HG02840 (cell line): ENCODE results near the gene TC2N.

Experiments used
- ATAC-seq: cut with Tn5 transposase; IDR thresholded peaks from one replicate; pipeline ENCODE4 v1.9.1; 2021; ENCODE audit warnings: mild to moderate bottlenecking, moderate library complexity, moderate number of reproducible peaks; ENCODE audit not compliant: unreplicated experiment, low FRiP score

Gene TC2N

DNA sequence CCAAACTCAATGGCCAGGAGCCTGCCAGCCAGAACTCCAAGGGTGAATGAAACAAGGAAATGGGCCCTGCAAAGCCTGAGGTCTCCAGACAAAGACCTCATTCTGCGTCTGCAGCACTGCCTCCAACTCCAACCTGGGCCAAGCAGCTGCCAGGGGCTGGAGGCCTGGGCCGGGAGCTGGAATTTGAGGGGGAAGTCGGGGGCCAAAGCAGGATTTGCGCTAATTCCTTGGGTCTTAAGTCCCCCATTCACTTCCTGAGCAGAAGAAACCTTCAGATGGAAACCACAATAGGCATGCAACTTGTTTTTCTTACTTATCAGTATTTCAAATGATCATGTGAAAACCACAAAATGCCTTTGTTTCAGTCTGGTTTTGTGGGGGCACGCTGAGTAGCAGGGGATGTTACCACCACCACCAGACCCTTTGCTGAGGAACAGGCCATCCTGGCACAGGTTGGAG, 23.0 kb upstream of the TC2N start:
- ATAC-seq = no peak

DNA sequence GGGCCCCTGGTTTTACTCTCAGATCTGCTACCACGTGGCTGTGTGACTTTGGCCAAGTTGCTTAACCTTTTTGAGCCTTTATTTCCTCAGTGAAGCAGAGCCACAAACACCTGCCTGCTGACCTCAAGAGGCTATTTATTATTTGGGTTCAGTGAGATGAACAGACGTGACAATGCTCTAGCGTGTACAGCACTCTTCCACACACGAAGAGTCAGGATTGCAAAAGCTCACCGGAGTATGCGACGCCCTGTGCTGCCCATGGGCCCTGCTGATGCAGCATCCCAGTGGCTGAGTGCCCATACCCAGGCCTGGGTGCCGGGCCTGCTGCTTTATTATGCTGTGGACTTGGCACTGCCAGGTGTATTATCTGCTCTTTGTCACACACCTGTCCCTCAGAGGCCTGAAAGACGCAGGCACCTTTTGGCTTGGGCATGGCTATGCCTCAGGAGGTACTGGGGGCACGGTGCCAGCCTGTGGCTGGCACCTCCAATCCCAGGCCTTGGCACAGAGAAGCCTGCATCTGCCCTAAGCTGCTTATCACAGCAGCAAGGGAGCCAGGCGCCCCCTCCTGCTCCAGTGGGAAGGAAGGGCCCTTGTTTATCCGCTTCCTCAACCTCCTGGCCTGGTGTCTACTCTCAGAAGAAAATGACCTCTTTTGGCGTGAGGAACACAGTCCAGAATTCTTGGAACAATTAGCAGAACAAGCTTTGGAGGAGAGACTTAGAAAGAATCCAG, 22.3 kb upstream of the TC2N start:
- no peak for ATAC-seq

DNA sequence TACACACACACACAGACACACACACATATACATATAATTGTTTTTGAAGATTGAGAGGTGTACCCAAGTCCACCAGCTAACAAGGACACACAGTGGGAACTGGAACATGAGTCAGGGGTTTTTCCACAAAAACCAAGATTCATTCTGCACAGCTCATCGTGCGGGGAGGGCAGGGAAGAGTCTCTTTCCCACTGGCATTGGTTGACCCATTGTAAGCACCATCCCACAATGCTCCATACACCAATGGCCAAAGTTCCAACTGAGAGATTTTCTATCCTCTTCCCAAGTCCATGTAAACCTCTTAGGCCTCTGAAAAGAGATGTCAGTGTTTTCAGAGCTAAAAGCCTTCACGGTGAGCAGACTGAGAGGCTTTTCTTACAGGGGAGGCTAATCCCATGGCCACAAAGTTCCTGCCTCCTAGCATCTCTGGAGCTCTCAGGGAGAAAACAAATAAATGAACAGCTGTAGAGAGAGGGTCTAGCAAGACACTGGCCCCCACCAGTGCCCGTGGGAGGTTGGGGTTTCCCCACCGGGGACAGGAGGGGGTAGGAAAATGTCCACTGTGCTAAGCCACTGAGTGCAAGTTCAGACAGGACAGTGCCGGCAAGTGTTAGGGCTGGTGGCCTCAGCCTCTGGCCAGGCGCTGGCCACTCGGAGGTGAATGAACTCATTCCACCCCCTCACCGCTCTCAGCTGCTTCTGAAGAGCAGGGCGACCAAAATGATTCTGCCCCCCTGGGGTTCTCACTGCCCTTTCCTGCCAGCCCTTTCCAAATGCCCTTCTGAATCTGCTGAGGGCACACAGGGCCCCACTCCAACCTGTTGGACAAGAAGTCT, 21.5 kb upstream of the TC2N start:
- ATAC-seq = no peak

DNA sequence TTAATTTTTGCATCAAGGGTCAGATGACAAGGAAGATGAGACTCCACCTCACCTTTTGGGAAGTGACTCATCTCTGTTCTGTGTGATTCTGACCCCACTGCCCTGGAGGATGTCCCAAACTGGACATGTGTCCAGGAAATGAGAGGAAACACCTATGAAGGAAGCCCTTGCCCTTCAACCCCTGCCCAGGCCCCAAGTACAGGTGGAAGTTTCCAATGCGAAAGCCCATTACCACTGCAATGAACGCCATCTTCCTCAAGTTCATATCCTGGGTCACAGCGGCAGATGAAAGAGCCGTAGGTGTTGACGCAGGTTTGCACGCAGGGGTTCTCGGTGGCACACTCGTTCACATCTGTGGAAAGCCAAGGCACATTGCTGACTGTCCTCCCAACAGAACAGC, 19.6 kb upstream of the TC2N start:
- no peak for ATAC-seq

DNA sequence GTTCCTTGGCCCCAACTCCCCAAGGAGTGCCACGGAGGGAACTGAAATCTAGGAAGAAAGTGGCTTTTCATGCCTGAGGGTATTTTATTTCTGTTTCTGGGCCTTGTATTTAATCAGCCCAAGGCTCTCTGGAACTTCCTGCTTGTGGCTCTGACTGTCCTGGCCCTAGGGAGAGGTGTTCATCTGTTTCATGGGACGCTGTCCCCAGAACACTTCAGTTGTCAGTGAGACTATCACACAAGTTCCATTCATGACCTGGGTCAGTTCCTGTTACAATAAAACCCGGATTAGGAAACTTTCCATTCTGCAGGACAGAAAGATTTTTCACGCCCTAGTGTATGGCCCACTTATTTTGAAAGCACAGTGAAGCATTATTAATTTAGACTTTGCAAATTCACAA, 18.5 kb upstream of the TC2N start:
- ATAC-seq = no peak

DNA sequence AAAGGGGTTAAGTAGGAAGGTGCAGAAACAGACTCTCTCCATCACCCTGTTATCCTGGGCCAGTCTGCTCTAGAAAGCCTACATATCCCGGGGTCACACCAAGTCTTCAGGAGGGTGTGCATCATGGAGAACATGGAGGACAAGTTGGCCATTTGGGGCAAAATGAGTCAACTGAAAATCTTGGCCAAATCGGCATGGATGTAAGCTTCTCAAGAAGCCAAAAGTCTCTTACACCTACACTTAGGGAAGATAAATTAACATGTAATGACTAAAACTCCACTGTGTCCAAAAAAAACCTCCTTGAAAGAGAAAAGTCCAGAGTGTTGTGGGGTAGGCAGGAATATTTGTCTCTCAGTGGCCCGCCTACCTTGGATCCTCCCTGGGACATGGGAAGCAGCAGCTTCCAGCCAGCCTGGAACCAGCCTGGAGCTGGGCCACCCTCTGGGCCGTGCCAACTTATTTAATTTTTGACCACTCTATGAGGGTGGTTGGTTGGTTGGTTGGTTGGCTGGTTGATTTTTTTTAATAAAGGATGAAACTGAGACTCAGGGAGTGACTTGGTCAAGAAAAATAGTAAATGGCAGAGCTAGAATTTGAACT, 17.9 kb upstream of the TC2N start:
- no peak for ATAC-seq

DNA sequence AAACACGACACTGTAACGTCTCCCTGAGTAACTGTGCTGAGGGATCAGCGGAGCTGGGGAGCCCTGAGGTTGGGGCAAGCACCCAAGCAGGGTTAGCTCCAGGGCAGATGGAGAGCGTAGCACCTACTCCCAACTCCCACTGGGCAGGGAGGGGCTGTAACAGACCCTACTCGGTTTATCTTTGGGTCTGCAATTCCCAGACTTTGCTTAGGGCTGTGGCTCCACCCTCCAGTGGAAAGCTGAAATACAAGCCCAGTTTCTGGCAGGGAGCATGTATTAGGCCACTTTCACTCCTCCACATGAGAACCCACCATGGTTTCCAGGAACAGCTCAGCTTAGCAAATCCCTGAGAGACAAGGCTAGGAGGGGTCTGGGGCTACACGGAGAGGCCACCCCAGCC, 17.3 kb upstream of the TC2N start:
- ATAC-seq = no peak

DNA sequence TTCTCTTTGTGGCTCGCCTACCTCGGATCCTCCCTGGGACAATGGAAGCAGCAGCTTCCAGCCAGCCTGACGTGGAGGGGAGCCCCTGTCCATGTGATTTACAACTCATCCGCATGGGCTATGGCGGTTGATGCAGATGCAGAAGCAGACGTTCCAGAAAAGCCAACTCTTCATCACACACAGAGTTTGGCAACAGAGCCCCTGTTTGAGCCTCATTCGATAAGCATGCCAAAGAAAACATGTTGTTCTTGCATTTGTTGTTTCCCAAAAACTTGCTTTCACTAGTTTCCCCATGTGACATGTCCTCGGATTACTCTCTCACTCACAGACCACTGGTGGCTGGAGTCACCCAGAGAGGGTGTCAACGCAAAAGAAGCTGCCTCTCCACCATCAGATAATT, 16.4 kb upstream of the TC2N start:
- no peak for ATAC-seq

DNA sequence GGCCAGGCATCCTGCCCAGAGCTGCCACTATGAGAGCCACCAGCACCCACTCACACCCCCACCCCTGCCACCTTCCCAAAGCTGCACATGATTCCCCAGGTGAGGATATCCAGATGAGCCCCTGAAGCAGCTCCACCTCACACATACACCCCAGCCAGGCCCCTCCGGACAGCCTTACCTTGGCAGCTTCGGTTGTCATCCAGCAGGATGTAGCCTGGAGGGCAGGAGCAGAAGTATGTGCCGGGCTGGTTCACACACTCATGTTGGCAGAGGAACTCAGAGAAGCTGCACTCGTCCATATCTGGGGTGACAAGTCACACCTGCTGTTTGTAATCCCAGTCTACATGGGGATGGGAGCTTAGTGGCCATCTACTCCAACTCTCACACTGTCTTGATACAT, 15.4 kb upstream of the TC2N start:
- ATAC-seq = no peak

DNA sequence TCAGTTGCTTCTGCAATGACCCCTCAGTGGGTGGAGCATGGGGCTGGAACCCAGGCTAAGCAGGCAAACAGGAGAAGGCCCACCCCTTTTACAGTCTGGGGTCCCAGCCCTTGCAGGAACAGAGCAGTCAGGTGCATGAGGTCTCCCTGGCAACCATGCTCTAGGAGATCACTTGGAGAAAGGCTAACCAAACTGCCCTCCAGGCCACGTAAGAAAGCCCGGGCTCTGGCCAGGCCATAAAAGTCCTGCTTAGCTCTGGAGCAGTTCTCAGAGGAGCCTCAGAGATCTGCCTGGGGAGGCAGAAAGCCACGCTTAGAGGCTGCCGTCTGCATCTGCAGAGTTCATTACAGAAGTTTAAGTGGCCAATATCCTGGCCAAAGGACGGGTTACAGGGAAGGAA, 15.0 kb upstream of the TC2N start:
- no peak for ATAC-seq

DNA sequence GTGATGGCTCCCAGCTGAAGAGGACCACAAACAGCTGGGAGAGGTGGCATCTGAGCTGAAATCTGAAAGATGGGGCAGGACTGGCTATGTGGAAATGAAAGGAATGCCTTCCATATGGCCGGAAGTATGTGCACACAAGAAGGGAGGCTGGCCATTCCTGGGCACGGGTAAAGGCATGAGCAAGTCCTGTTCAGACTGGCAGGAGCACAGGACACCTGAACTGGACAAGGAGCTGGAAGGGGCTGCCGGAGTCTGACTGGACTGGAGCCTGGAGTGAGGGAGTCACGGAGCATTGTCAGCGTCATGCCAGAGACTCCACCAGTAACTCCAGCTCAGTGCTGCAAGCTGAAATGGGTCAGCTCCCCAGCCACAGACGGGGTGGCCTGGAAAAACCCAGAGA, 11.9 kb upstream of the TC2N start:
- ATAC-seq = no peak

DNA sequence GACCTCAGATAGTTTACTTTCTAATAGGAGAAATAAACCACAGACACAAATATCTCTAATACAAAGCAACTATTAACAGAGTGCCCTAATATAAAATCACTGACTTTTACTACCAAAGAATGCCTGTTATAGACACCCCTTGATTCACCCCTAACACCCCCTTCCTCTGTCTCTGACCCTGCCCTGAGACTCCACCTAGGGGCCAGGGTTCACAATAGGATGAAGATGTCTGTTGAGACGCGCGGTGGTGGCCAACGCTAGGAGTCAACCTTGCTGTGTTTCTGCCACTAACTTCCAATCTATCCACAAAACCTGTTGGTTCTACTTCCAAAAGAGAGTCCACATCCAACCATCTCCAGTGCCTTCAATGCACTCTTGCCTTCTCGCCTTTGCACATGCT, 10.9 kb upstream of the TC2N start:
- ATAC-seq = no peak

DNA sequence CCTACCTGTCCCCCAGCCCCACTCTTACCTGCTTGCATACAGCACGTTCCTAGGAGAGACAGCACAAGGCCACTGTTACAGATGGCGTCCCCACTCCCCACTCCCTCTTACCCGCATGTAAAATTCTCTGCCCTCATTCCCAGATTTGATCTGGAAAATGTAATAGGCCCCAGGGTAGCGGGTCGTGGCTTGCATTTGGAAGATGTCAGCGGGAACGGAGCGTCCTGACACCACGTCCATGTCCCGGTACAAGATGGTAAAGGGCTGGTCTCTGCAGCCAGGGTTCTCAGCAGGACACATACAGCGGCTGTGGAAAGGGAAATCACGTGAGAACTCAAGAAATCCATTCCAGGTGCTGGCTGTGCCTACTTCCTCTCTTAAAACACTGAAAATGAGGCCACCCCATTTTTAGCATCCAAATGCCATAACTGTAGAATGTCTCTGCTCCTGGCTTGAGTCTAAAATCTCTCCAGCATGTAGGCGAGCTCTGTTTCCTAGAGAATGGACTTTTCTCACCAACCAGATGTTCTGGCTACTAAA, 10.1 kb upstream of the TC2N start:
- ATAC-seq = no peak

DNA sequence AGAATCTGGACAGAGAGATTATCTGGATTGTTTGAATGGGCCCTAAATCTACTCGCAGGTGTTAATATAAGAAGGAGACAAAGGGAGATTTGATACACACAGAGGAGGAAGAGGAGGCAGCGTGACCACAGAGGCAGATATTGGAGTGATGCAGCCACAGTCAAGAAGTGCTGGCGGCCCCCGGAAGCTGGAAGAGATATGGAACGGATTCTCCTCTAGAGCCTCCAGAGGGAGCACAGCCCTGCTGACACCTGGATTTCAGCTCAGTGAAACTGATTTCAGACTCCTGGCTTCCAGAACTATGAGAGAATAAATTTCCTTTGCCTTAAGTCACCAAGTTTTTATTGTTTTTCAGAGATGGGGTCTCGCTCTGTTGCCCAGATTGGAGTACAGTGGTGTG, 9.2 kb upstream of the TC2N start:
- no peak for ATAC-seq

DNA sequence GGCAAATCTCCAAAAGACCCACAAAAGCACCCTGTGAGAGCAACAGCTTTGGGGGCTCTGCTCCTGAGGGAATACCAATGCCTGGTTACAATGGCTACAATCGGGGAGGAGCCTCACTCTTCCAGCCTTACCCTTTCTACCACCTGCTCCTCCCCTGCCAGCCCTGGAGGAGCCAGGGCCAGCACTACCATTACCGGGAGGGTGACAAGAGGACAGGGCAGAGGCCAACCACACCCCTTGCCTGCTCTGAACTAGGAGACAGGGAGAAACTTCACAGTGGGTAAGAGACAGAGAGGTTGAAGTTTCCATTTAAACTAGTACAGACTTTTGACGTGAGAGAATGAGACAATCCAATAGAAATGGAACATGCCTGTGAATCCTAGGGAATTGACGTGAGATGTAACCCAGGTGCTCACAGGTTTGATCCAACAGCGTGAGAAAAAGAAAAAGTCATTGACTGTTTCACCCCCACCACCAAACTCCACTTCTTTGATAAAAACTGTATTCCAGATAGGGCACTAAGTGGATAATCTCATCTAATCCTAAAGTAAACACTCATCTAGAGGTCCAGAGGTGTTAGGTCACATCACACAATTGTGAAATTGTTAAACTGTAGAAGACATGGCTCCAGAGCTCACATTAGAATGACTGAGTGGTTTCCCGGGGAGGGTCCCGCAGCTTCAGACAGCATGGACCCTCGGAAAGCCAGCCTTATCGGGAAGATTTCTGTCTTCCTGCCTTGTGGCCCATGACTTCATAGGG, 8.4 kb upstream of the TC2N start:
- ATAC-seq = no peak

DNA sequence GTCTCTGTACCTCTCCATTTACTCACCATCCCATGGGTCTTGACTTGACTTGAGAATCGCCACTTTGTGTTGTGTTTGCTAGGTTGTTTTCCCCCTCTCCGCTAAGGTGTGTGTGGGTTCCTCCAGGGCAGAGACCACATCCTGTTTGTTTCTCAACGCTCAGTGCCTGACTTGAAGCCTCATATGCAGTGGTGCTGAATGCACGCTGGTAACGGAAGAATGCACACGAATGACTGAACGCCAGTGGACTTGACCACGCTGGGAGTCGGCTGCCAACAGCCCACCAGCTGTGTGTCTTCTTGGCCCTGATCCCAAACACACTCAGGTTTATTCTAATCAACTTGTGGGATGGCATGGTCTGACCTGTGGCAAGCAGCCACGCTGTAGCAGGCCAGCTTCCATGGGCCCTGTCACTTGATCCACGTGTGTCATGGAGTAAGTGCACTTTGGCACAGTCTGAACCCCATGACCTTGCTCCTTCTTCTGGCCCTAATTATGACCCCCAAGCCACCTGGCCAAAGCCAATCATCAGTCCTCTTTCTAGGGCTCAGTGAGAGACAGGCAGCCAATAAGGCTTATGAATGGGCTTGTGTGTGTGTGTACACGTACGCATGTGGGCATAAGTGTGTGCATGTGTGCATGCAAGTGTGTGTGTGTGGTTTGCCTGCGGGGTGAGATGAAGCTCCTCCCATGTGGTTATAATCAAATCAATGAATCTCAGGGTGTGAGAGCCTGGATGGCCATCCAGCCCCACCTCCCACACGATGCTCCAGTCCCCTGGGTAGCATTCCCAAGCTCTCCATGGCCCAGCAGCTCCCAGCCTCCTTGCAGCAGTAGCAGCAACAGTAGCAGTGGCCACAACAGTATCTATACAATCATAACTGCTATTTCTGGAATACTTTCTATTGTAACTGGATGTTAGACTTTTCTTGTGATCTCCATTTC, 6.4 kb upstream of the TC2N start:
- peak; percentile 67 for ATAC-seq

DNA sequence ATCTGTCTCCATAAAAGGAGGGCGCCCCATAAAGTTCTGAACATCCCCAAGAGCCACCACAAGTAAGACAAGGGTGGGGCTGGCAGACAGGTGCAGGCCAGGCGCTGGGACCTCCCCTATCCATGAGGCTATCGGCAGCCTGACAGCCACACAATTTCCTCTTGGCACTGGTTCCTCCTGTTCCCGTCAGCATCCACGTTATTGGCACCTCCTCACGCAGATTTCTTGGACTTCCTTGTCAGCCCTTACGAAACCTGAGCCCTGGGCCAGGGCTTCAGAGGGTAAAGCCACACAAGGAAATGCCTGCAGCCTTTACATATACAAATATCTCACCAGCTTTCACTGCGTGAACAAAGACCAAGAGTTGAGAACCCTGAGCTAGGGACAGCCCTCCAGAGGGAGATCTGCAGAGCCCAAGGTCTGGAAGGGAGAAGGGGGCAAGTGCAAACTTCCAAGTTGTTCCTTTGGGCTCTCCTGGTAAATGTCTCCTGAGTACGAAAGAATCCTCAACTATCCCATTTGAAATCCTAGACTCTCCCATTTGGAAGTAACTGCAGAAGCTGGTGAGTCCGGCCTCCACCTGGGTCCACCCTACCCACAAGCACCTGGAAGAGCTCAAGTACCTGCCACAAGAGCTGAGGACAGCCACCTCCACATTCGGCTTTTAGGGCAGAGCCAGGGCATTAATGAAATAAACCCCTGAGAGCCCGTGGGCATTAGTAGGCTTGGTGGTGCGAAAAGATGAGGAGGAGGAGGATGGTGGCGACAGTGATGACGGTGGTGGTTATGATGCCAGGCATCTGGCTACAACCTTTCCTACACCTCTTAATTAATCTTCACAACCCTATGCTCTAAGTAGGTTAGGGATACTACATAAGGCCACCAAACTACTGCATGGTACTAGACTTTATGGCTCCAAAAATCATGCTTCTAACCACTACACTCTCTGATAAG, 5.5 kb upstream of the TC2N start:
- peak; percentile 36 for ATAC-seq

DNA sequence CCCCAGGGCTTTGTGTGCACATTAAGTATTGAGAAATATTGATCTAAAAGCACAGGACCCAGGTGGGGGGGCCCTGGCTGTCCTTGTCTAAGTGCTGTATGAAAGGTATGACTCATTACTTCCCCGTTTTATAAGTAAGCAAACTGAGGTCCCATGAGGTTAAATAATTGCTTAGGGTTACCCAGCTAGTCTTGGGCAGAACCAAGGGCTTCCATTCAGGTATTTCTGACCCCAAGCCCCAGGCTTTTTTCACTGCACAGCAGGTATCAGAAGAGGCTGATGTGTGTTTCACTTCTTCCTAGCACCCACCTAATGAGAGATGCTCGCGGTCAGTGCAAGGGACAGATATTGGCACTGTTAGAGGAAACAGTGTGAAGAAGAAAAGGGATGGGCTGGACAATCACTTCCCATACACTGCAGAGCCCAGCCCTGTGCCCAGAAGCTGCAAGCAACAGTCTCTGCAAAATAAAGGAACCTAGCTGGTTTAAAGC, 4.7 kb upstream of the TC2N start:
- peak; percentile 38 for ATAC-seq
